Dermis microvascular lymphatic vessel endothelial cell (primary cell): Measurements from ENCODE around the gene DUSP2. TPM values are rescaled to one million over a fixed set of nuclear protein-coding genes. Genes with fewer than 3 reads are reported as not detected.
A peak's percentile ranks its signal among the peaks of the same experiment; 100 is the strongest.

ENCODE experiments used
- DNase-seq, 2 donors: peaks; one replicate each; pipeline versions ENCODE4 v3.0.0 to v3.0.0-alpha.2; 2010; ENCODE audit warnings: low read depth in 2 of 2
- total RNA-seq: library from RNA; depleted of rRNA; stranded (reverse); fragments of >200 nt; gene quantifications from 2 replicates; pipeline ENCODE4 v1.2.1, GENCODE V29; 2014

The DUSP2 gene
- total RNA-seq = 0.26 and 0.76 TPM in 2 replicates

DNA sequence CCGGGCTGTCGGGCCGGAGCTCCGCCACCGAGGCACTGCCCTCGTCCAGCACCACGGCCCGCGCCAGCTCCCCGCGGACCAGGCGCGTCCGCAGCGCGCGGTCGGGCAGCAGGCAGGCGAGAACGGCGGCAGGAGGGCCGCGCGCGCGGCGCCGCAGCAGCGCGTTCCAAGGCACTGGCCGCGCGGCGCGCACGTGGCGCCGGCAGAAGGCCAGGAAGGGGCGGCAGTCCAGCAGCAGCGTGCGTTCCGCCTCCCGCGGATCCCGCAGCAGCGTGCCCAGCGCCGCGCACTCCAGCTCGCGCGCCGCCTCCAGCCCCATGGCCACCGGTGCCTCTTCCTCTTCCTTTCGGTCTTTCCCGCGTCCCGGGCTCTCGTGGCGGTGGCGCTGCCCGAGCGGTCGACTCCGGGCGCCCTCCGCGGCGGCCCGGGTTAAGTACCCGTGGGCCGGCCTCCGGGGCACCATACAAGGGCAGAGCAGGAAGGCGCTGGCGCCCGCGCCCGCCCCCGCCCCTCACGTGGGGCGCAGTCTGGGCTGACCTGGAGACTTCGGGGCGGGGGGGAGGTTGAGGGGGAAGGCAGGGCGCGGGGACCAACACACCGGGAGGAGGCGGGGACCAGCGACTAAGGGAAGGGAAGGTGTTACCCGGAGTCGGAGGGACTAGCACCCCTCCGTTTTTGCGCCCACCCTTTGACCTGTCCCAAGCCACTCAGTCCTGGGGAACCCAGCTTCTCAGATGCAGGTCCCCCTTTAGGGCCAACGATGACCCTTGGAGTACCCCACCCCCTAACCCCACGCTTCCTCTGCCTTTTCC, at the start of gene DUSP2:
Gene DUSP2, minus strand, starts transcription at position 405 of the 812 bp plus-strand sequence. Its CDS starts 86 bp downstream, at position 319.
- DNase-seq = peak in 1 of 2 donors; percentile 70

DNA sequence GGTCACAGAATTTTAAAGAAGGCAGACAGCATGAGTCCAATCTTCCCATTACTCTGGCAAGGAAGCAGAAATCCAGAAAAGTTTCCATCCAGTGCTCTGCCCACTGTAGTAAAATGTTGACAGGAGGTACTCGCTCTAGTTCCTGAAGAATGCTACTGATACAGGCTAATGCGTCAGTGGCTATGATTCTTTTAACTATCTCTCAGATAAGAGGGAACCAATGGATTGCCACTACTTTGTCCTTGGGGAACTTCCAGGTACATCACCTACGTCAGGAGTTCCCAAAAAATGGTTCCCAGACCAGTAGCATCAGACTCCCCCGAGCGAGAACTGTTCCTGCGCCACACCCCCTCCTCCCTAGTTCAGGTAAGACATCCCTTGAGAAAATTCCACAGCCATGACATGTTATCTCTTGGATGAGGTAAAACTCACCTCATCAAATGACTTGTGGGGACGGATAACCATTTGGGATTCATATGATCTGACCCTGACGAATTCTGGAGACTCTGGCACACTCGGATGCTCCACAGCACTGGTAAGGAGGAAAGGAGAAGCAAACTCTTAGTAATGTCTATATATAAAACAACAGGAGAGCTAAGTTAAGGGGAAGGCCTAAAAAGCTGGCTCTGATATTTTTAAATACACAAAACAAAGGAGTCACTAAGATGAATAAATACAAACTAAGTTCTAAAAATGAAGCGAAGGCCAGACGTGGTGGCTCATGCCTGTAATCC, 46.9 kb upstream of the DUSP2 start:
- no peak for DNase-seq

GRCh38 chr2:96188821-96189526, 43.7 kb upstream of the DUSP2 start:
- no peak for DNase-seq

DNA sequence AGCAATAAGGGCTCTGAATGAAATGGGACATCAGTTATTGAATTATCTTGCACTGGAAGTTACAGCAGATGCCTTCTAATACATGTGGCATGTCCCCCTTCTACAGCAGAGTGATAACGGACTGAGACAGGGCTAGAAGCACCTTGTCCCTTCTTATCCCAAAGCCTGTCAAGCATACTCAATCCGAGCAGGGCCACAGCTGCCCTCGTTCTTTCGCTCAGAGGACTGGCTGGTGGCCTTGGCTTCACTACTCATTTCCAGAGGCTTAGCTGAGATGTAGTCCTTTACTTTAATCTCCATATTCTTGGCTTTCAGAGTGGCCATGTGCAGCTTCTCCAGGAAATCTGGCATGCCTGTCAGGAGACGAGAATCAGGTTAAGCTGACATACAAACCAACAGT, 41.3 kb upstream of the DUSP2 start:
- DNase-seq = no peak

- no peak for DNase-seq
These were observed 40.3 kb upstream of the DUSP2 start for GRCh38 chr2:96185516-96185915.

- no peak for DNase-seq
These were observed 39.7 kb upstream of the DUSP2 start for GRCh38 chr2:96184989-96185388.

- no peak for DNase-seq
These were observed 38.9 kb upstream of the DUSP2 start for GRCh38 chr2:96184188-96184587.

DNA sequence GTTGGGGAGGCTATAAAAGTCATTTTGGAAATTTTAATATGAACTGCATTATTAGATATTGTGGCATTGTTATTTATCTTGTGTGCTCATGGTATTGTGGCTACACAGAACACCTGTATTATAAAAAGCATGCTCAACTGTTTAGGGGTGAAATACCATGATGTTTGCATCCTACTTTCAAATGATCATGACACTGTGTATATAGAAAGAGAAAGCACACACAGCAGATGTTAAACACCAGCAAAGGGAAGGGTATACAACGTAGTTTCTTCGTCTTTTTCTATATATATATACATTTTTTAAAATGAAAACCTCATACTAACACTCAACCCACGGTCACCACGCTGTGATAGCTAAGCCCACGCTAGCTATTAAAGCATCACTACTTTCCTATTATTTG, 36.3 kb upstream of the DUSP2 start:
- DNase-seq = no peak

GRCh38 chr2:96180521-96180920, 35.3 kb upstream of the DUSP2 start:
- DNase-seq = no peak

DNA sequence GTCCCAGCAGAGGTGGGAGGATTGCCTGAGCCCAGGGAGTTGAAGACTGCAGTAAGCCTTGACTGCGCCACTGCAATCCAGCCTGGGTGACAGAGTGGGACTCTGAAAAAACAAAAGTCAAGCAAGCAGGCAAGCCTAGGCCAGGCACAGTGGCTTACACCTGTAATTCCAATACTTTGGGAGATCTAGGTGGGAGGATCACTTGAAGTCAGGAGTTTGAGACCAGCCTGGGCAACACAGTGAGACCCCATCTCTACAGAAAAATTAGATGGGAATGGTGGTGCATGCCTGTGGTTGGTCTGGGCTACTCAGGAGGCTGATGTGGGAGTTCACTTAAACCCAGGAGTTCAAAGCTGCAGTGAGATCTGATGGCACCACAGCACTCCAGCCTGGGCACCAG, 34.8 kb upstream of the DUSP2 start:
- no peak for DNase-seq

DNA sequence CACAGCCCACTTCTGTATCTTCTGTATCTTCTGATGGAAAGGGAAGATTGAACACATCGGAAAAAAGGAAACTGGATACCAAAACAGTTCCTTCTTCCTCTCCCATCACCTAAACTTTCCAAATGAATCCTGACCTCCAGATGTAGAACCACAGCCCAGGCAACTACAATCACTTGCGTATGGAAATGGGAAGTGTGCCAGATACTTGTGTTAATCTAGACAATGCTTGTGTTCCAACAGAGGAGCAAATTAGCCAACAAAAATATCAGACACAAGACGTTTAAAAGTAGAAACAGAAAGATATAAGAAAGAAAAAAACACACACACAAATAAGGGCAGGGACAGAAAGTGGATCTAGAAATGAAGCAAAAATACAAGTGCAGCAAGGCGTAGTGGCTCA, 31.4 kb upstream of the DUSP2 start:
- DNase-seq = peak in 1 of 2 donors; percentile 24

GRCh38 chr2:96175951-96176350, 30.7 kb upstream of the DUSP2 start:
- DNase-seq = no peak

DNA sequence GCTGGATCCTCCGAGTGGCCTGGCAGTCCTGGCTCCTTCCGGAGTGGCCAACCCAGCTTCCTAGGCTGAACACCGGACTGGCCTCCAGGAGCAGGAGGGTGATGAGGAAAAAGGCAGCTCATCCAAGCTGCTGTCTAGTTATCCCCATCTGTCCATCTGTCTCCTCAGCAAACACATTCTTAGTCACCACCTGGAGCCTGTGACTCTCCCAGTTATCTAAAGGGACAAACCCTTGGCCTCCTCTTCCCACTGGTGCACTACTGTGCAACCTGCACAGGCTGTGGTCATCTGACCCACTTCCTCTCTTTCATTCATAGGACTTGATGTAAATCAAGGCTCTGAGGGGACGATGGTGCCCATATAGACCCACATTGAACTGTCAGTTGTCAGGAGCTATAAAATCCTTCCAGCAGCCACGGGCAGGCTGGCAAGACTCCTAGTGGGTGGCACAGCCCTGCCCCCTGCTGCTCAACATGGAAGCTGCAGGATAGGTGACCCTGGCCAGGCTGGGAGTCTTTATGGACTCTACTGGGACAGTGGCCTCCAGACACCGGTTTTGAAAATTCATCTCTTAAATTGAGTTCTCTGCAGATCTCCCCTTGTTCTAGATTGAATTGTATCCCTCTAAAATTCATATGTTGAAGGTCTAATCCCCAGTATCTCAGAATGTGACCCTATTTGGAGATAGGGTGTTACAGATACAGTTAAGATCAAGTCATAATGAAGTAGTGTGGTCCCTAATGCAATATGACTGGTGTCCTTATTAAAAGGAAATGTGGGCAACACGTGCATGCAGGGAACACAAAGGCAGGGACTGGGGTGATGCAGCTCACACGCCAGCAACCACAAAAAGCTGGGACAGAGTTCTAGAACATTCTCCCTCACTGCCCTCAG, 29.3 kb upstream of the DUSP2 start:
- peak; percentile 40 to 70 for DNase-seq

DNA sequence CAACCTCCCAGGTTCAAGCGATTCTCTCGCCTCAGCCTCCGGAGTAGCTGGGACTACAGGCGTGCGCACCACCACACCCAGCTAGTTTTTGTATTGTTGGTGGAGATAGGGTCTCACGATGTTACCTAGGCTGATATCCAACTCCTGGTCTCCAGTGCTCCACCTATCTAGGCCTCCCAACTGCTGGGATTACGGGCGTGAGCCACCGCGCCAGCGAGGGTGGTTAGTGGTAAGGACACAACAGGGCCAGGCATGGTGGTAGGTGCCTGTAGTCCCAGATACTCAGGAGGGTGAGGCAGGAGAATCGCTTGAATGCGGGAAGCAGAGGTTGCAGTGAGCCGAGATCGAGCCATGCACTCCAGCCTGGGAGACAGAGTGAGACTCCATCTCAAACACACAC, 26.6 kb upstream of the DUSP2 start:
- no peak for DNase-seq

- DNase-seq = no peak
These were observed 25.4 kb upstream of the DUSP2 start for GRCh38 chr2:96170626-96171025.

DNA sequence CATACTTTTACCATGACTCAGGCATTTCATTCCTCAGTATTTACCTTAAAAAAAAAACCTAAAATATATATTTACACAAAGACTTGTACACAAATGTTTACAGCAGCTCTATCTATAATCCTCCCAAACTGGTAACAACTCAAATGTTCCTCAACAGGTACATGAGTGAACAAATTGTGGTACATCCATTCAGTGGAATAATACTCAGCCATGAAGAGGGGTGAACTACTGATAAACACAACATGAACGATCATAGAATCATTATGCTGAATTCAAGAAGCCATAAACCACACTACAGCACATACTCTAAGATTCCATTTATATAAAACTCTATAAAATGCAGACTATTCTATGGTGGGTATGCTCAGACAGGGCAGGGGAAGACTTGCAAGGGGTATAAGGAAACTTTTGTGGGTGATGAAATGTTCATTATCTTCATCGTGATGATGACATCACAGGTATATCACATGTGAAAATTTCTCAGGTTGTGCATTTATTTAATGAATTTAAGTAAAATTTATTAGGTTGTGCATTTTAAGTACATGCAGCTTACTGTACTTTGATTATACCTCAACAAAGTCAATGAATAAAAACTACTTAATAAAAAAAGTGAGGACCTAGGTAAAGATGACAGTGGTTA, 24.7 kb upstream of the DUSP2 start:
- DNase-seq = no peak

GRCh38 chr2:96167407-96168013, 22.3 kb upstream of the DUSP2 start:
- no peak for DNase-seq

DNA sequence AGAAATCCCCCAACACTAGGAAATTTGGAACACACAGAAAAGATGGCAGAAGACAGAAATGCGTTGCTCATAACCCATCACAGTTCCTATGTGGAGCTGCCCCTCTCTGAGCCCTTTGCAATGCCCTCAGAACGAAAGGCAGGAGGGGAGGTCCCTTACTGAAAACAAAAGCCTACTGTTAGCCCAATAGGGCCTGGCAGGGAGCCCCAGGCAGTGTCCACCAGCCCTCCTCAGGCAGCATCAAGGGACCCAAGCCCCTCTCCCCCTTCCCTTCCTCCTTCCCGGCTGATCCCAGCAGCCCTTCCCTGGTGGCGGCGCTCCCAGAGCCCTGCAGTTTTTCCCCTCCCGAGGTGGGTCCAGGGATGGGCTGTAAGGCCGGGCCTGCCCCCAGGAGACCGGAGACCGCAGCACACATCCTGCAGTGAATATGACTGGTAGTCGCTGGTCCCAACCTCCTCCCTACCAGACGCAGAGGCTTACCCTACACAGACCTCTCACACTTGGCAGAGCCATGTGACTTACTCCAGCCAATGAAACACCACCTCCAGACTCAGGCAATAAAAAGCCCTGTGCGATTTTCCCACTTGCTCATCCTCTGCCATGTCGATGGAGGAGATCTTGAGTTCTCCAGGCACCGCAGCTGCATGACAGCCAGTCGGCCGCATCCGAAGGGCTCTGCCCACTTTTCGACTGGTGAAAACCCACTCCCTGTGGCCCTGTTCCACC, 19.4 kb upstream of the DUSP2 start:
- DNase-seq = no peak

DNA sequence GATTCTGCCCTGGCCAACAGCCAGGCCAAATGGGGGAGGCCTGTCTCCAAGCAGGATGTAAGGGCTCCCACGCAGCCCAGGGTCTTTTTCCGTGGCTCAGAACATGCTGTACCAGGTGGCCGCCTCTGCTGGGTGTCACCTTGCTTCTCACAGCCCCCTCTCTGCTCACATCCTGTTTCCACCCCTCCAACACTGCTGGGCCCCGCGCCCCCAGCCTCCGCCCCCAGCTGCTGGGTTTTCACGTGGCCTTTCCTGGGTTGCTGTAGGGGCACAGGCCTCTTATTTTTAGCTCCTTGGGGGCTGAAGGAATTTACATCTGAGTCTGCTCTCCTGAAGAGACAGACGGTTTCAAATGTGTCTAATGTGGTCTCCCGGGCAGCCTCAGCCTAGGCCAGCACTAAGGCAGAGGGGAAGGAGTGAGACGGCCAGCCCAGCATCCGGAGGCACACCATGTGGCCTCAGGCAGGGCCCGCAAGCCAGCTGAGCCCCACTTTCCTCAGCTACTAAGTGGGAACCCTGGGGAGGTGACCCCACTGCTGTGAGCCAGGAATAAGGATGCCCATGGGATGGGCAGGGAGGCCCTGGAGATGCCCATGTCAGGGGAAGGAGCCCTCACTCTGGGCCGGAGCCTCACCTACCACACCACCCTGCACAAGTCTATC, 18.7 kb upstream of the DUSP2 start:
- DNase-seq = no peak
